ENCODE measurements around the gene NEBL. TPM values are rescaled to one million over a fixed set of nuclear protein-coding genes. Genes with fewer than 3 reads are reported as not detected.

Gene NEBL
- total RNA-seq, 2 donors from 2014 or later = 15.5 to 17.9 TPM

DNA sequence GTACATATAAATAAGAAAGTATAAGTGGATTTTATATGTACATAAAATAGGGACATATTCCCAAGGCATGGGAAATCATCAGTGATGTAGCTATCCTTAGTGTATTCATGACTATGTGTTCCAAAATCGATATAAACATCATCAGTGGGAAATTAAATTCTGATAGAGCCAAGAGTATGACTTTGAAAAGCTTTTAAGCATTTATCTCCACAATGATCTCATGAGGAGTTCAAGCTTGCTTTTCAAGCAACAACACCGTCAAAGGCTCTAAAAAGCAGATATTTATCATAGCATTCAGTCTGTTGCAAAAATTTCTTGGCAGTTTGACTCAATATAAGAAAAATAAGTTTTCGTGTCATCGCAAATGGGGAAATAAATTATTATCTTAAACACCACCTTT lies 14.5 kb upstream of the NEBL start:
- no peak for DNase-seq
- no peak for ATAC-seq
- intact Hi-C loops (cut with DNase I, micrococcal nuclease) = no loop called here

DNA sequence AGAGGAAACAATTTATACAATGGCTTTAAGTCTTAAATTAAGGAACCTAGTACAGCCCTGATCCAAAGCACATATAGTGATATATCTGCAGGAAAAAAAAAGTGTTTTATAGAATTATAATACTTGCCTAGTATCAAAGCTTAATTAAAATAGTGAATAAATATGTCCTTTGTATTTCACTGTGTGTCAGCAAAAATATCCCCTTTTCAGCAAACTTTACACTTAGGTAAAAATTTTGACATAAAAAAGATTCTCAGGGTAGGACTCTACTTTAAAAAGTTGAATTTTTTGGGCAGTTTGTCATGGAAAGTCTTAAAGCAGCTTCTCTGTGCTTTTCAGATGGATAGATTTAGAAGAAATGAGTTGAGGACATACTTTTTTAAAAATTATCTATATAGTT lies 12.7 kb upstream of the NEBL start:
- no peak for ATAC-seq
- no peak for DNase-seq
- intact Hi-C loops (cut with DNase I, micrococcal nuclease) = no loop called here

DNA sequence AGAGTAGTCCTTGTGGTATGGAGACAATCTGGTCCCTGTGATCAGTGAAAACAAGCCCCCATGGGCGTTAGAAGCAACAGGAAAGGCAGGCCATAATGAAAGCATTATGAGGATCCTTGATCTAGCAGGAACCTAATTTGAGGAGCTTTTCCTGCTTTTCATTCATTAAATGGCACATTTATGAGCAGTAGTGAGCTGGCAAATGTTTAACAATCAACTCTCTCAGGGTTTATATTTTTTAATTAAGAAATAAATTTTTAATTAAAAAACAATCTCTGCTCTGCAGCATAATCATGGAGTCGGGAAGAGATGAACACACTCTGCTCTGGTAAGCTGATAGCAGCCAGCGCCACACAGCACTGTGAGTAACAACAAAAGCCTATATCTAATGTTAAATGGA lies 11.3 kb upstream of the NEBL start:
- no peak for DNase-seq
- ATAC-seq = no peak
- intact Hi-C loops (cut with DNase I, micrococcal nuclease) = no loop called here

DNA sequence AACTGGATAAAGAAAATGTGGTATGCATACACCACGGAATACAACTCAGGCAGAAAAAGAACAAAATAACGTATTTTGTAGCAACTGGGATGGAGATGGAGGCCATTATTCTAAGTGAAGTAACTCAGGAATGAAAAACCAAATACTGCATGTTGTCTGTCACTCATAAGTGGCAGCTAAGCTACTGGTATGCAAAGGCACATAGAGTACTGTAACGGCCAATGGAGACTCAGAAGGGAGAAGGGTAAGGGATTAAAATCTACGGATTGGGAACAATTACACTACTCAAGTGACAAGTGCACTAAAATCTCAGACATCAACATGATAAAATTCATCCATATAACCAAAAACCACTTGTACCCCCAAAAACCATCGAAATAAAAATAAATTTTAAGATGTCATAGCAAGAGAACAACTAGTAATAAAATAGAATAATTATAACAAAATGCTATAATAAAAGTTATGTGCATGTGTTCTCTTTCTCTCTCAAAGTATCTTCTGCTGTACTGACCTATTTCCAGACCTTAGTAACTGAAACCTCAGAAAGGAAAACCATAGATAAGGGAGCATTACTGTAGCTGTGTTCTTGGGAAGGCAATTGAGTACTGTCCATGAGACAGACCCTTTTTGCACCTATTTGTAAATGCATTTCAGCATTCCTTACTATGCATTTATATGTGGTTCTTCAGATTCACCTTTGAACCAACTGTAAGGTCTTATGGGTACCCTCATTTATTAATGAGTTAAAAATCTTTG lies 6.7 kb upstream of the NEBL start:
- no peak for DNase-seq
- intact Hi-C loops (cut with DNase I, micrococcal nuclease) = no loop called here
- ATAC-seq = no peak

DNA sequence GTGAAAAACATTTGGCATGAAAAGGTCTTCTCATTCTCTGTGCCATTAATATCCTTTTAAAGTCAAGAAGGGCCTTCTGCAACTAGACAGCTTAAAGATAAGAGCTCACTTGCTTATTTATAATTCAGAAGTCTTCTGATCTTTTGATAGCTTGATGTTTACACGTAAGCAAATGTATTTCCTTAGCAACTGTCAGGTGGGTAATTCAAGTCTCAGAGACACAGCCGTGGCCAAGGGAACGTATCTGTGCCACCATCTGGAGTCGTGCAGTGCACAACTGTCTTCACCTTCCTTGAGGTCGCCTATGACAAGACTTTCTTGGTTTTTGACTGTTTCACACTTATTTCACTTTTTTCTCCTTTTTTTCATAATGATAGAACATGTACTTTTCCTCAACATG lies 4.0 kb upstream of the NEBL start:
- ATAC-seq = no peak
- intact Hi-C loops (cut with DNase I, micrococcal nuclease) = no loop called here
- DNase-seq = no peak

DNA sequence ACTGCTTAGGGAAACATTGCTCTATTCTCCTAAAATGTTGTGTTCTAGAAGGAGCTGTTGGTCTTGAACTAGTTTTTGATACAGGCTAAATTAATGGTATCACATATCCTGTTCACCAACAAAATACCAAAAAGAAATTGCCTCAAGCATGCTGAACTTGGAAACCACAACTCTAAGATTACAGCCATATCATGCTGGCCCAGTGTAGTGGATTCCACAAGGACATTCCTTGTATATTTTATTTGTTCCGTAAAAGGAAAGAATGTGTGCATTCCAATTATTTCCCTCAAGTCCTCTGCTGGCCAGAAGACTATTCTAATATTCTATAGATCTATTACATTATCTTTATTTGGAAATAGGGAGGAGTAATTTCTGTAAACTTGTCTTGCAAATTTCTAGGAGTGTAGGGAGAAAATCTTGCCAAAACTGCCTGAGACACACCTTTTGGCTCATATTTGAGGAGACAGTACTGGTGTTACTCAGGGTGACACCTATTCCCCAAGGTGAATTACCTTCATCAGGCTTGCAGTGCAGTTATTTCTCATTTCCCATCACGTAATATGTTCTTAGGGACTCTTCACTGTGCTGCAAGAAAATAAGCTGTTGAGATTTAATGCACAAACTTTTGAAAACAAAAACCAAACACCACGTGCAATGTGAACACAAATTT lies 1.9 kb upstream of the NEBL start:
- ATAC-seq (no peak), DNase-seq (no peak)
- intact Hi-C loops (cut with DNase I, micrococcal nuclease) = no loop called here

DNA sequence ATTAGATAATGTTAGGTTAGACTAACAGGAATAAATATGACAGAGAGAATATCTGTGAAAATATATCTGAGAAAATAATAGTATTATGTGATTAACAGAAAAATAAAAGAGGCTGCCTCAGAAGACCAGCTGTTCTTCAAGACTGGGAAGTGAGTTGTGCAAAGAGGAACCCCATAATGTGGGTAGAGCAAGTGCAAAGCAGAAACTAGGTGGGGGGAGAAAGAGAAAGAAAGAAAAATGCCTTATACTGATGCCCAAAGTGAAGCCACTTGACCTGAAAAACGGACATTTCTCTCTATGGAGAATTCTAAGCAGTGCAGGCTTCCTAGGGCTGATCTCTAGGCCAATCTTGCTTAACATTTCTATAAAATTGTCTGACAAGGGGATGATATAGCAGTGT lies 3.8 kb downstream of the NEBL start:
- intact Hi-C loops (cut with DNase I, micrococcal nuclease) = no loop called here
- no peak for ATAC-seq

DNA sequence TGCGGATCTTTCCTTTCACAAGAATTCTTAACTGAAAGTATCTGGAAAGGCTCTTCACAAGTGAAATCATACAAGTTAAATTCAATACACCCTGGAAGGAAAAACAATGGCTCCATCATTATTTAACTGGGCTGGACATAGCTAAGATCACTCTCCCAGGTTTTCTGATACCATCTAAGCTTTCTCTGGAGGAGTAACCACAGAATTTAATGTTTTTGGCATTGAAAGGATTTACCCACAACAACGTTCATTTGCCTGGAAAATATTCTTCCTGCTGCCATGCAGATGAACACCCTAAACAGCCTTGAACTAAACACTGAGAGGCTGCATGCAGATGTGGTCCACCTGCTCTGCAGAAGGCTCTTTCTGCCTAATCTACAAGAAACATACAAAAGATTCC lies 4.3 kb downstream of the NEBL start:
- intact Hi-C loops (cut with DNase I, micrococcal nuclease) = no loop called here
- no peak for ATAC-seq

More for the DNA sequence above, 3.8 kb downstream of the NEBL start:
- DNase-seq = no peak

DNA sequence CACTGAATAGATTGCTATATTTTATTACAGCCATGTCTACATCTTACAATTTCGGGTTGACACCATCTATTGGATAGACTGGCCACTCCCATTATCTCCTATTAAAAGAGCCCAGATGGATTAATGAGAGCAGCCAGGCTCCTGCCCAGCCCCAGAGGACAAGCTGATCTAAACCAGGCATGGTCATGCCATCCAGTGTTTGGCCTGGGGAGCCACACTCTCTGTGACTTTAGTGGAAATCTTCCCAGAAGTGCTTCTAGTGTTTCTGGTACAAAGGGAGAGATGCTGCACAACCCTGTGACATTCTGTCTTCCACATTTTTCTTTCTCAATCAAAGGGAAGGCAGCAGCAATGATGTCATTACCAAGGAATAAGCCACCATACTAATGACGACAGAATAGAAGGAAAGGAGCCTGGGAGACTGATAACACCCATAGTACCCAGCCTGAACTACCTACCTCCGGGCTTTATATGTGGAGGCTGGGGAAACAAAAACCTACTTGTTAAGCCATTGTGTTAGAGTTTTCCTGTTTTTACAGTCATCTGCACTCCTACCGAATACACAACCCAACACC lies 5.0 kb downstream of the NEBL start:
- intact Hi-C loops (cut with DNase I, micrococcal nuclease) = no loop called here
- DNase-seq (no peak), ATAC-seq (no peak)

More for the DNA sequence above, 4.3 kb downstream of the NEBL start:
- DNase-seq = no peak

DNA sequence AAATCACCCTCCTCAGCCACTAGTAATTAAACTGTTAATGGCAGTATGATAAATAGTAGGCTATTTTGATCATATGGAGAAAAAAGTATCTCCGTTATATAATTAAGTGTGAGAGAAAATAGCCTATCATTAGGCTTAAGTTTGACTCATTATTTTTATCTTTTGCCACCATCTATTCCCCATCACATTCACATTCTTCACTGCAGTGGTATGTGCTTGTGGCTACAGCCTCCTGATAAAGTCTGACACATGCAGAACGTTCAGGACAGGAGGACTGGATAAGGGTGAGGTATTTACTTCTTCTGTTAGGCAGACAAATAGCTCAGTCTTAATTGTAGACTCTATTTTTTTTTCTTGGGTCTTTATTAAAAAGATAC lies 5.8 kb downstream of the NEBL start:
- DNase-seq = no peak
- intact Hi-C loops (cut with DNase I, micrococcal nuclease) = no loop called here
- no peak for ATAC-seq

DNA sequence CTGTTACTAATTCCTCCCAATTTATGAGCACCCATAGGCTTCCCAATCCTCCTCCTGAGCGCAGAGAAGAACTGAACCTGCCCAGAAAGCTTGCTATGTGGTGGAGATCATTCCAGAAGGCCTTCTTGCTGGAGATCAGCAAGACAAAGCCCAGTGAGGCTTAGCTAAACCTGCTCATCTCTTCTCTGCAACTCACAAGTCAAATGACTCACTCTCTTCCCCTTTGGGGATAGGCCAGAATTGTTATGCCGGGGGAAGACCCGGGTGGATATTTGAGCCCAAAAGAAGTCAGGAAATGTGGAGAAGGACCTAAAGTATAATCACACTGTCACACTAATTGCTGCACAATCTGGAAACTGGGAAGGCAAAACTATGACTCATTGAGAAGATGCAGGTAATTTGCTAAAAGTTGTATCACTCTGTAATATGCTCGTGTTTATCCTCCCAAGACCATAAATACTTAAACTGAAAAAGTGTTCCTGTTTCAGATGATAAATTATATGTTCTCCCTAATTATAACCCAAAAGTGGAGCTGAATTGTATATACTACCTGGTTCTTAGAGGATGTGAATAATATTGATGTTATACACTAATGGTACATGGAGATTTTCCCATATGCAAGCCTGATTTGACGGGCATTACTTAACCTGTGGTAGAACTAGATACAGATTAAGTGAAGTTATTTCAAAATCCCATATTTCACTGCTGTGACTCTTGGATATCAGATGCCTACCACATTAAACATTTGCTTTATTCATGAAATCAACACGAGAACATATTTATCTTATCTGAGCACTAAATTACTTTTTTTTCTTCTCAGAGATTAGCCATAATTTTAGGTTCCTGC lies 6.4 kb downstream of the NEBL start:
- no peak for DNase-seq
- intact Hi-C loops (cut with DNase I, micrococcal nuclease) = no loop called here
- no peak for ATAC-seq

DNA sequence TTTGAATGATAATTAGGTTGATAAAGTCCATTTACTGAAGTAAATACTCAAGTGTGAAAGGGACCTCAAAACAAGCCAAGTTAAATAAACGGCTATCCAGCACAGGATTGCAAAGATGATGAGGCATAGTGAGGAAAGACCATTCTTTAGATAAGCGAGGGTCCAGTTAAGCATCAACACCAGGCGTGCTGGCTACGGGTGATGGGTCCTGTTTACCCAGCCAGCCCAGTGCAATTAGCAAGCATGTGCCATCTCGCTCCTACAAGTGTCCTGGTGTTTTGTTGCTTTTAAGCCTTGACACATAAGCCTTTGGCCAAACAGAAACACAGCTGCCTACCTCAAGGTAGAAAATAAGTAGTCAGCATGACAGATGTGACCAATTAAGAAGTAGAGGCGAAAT lies 7.1 kb downstream of the NEBL start:
- DNase-seq = no peak
- ATAC-seq = no peak
- intact Hi-C loops (cut with DNase I, micrococcal nuclease) = no loop called here

DNA sequence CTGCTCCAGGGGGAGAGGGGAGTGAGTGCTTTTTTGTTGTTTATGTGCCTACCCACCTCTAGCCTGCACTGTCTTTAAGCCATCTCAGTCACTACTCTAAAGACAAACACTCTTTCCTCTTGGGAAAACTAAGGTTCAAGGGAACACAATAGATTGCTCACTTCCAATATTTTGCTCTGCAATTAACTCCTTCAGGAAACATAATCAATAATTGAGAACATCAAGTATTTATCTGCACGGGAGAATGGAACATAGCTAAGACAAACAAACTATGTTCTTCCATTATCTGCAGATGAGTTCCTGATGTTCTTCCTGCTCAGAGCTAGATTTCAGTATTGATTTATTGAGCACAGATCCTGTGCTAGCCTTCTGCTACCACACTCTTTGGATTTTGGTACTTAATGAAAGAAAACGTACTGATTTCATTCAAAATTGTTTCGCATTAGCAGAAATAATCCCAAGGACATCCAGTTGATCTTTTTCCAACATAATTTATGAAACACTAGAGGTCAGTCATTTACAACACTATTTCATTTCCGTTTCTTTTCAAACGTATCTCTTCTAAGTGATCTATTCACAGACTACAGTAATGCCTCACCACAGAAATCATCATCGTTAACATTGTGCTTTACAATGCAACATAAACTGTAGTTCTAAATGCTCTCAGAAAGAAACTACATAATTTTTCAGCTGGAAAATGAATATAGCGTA lies 8.3 kb downstream of the NEBL start:
- DNase-seq = no peak
- intact Hi-C loops (cut with DNase I, micrococcal nuclease) = no loop called here
- no peak for ATAC-seq

DNA sequence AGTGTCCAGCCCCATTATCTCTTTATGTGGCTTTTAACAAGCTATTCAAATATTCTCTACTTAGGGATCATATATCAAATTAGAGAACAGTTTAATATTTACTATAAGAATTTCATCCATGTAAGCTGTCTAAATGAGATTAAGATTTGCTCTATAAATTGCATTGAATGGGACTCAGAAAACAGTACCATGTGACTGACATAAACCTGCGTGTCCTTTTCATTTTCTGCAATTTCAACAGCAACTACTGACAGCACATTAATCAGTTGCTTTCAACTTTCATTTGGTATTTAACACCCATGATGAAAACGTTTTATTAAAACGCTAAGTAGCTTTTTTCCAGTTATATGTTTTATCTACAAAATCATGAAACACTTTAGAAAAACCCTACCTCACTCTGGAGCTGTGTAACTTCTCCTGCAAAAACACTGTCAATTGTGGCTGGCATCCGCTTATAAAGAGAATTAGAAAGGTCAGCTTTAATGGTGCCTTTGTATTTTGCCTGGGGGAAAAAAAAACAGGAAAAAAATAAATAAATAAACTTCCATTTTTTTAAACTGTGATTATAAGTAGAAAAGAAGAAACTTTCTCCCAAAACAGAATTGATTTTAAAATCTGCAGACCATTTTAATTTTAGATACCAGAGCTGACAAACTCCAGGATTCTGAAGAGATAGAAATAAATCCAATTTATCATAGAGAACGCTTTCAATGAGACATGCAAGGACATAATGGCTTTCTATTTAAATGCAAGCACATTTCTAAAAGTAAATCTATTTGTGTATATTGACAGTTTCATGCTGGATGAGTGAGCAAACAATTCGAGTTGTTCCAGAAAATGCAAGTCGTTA lies 9.2 kb downstream of the NEBL start:
- no peak for DNase-seq
- intact Hi-C loops (cut with DNase I, micrococcal nuclease) = no loop called here
- ATAC-seq = no peak

DNA sequence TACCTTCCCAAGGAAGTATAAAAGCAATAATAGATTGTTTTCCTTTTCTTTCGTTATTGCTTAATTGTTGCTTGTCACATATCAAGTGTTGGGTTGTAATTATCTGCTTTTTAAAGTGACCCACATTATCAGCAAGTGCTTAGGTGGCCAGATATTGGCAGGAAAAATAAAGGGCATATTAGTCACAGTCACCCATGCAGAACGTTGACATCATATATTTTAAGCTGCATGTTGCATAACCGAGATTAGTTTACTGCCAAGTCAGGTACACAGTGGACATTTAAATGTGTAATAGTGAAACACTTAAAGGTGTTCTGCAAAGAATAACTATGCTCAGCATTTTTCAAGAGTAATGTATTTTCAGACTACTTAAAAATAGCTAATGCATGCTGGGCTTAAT lies 11.4 kb downstream of the NEBL start:
- ATAC-seq (no peak), DNase-seq (no peak)
- intact Hi-C loops (cut with DNase I, micrococcal nuclease) = no loop called here

DNA sequence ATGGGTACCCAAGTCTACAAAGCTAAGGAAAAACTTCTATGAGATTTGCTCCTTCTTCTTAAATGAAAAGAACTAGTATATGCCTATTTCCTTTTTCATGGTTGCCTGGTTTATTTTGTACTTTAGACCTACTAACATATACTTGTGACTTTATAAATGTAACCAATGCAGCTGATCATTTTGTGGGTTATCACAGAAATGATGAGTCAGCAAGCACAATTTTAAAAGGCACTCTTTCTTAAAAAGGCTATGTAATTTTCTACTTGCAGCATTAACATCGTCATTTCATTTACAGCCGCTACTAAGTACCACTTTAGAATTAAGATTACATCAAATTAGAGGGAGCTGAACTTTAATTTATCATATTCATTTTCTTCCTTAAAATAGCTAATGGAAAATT lies 13.6 kb downstream of the NEBL start:
- DNase-seq (no peak), ATAC-seq (no peak)
- intact Hi-C loops (cut with DNase I, micrococcal nuclease) = no loop called here

DNA sequence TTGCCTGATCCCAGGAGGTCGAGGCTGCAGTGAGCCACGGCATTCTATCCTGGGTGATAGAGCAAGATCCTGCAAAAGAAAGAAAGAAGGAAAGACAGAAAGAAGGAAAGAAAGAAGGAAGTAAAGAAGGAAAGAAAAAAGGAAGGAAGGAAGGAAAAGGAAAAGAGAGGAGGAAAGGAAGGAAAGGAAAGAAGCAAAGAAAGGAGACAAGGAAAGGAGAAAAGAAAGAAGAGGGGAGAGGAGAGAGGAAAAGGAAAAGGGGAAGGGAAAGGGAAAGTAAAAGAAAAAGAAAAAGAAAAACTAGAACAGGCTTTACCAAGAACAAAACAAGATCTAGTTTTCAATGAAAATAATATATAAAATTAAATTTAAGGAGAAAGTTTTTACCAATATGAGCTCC lies 15.0 kb downstream of the NEBL start:
- ATAC-seq = no peak
- DNase-seq = no peak
- intact Hi-C loops (cut with DNase I, micrococcal nuclease) = no loop called here

DNA sequence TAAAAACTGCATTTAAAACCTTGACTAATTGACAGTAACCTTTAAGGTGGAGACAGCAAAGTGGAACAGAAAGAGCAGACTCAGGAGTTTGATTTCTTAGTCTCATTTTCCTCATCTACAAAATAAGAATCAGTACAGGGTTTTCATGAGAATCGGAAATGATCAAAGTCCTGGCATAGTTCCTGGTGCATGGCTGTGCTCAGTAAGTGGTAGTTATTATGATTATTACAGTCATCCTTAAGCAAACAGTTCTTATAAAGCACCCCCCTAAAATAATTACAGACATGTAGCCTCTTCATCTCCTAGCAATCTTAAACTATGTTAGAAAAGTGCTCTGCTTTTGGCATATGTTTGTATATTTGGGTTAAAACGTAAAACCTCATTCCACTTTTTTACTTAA lies 18.0 kb downstream of the NEBL start:
- intact Hi-C loops (cut with DNase I, micrococcal nuclease) = no loop called here
- DNase-seq (no peak), ATAC-seq (peak; percentile 71)

Measured in left colon (tissue), 2 donors.